MM.1S (cell line): Measurements from ENCODE around the gene STX1B.

Source experiments
- CTCF ChIP-seq: fragments of 300-600 bp; sonication (generic); IDR thresholded peaks from 2 replicates; pipeline ENCODE4 v1.5.1; 2016; ENCODE audit warnings: antibody characterized with exemption, low read length, mixed read lengths
- EZH2phosphoT487 ChIP-seq: fragments of 300-600 bp; sonication (generic); IDR thresholded peaks from 2 replicates; pipeline ENCODE4 v1.6.1; 2018; ENCODE audit warnings: antibody characterized with exemption, low read length

GRCh38 chr16:30944352-30944751, 66.1 kb downstream of the STX1B start:
- no peak for TF ChIP-seq CTCF
- no peak for TF ChIP-seq EZH2phosphoT487
